Mucosa of rectum (tissue), 2 donors: ENCODE data around the gene TMEM203.

ENCODE experiments used
- H3K27ac ChIP-seq, 2 donors: one replicate each; pipeline ENCODE4 v1.7.0; 2013; ENCODE audit warnings: inconsistent platforms in 2 of 2, low read depth in 2 of 2, low read length in 2 of 2
- H3K27me3 ChIP-seq, 2 donors: one replicate each; pipeline ENCODE4 v1.7.0; 2013; ENCODE audit warnings: low read length in 2 of 2; ENCODE audit not compliant: control insufficient read depth in 2 of 2, insufficient read depth in 2 of 2
- H3K36me3 ChIP-seq, 2 donors: one replicate each; pipeline ENCODE4 v1.7.0; 2013; ENCODE audit warnings: low read length in 2 of 2; ENCODE audit not compliant: control insufficient read depth in 2 of 2, insufficient read depth in 2 of 2
- H3K4me1 ChIP-seq, 2 donors: one replicate each; pipeline ENCODE4 v1.7.0; 2013; ENCODE audit warnings: low read length in 2 of 2, mild to moderate bottlenecking in 1 of 2; ENCODE audit not compliant: control insufficient read depth in 2 of 2, insufficient read depth in 2 of 2
- H3K4me3 ChIP-seq, 2 donors: one replicate each; pipeline ENCODE4 v1.7.0; 2013; ENCODE audit warnings: low read length in 2 of 2
- H3K9ac ChIP-seq, 2 donors: one replicate each; pipeline ENCODE4 v1.7.0; 2013; ENCODE audit warnings: low read length in 2 of 2, low read depth in 1 of 2, mild to moderate bottlenecking in 1 of 2
- H3K9me3 ChIP-seq, 2 donors: one replicate each; pipeline ENCODE4 v1.7.0; 2013; ENCODE audit warnings: low read length in 2 of 2; ENCODE audit not compliant: control insufficient read depth in 2 of 2
- donor health status: healthy.
- donor health status: Normal muscosa, but diverticular disease.

TMEM203 gene

DNA sequence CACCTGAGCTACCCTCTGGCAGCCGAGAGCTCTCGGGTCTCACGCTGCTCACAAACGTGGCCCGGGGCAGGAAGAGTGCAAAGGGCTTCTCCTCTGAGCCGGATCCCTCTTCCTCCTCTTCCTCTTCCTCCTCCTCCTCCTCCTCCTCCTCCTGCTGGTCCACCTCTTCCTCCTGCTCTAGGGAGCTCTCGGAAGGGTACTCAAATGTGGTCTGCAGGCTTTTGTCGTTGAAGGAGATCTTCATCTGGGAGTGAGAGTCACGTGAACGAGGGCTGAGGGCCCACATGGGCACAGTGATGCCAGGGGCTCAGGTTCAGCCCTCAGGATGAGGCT is 13.0 kb downstream of the TMEM203 start:
- H3K9ac ChIP-seq, result no peak overlapping the region
- H3K27me3 ChIP-seq, result no peaks in the 10 kb centered on the region
- H3K4me1 ChIP-seq, result peaks cover 52 to 61% of the 10 kb centered on the region in 2 donors
- no peak overlapping the region for H3K27ac ChIP-seq
- peaks cover 27% of the 10 kb centered on the region in 2 donors for H3K36me3 ChIP-seq
- no peaks in the 10 kb centered on the region for H3K9me3 ChIP-seq
- H3K4me3 ChIP-seq, result no peak overlapping the region

GRCh38 chr9:137191691-137192447 is 13.6 kb downstream of the TMEM203 start:
- H3K36me3 ChIP-seq, result peaks cover 27 to 31% of the 10 kb centered on the region in 2 donors
- no peak overlapping the region for H3K9ac ChIP-seq
- no peak overlapping the region for H3K27ac ChIP-seq
- H3K4me3 ChIP-seq, result no peak overlapping the region
- peaks cover 57 to 65% of the 10 kb centered on the region in 2 donors for H3K4me1 ChIP-seq
- no peaks in the 10 kb centered on the region for H3K27me3 ChIP-seq
- no peaks in the 10 kb centered on the region for H3K9me3 ChIP-seq

DNA sequence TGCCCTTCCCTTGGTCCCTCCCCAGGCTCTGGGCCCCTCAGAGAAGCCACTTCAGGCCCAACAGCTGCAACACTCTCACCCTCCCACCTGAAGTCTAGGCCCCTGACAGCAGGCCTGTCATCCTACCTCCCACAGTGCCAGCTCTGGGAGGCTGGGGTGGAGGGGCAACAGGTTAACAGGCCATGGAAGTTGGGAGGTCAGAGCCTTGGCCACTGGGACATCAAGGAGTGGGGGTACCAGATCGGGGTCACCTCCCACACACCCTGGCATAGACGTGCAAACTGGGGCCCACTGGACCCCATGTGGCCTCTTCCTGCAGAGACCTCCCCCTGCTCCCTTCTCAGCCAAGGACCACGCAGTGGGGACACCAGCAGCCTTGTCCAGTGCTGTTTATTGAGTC is 14.2 kb downstream of the TMEM203 start:
- H3K27me3 ChIP-seq, result no peaks in the 10 kb centered on the region
- no peak overlapping the region for H3K27ac ChIP-seq
- no peak overlapping the region for H3K4me3 ChIP-seq
- H3K9me3 ChIP-seq, result no peaks in the 10 kb centered on the region
- peaks cover 57 to 64% of the 10 kb centered on the region in 2 donors for H3K4me1 ChIP-seq
- H3K9ac ChIP-seq, result no peak overlapping the region
- peaks cover 28 to 33% of the 10 kb centered on the region in 2 donors for H3K36me3 ChIP-seq

- peaks cover 54 to 56% of the 10 kb centered on the region in 2 donors for H3K4me1 ChIP-seq
- H3K9me3 ChIP-seq, result no peaks in the 10 kb centered on the region
- H3K4me3 ChIP-seq, result peak overlapping the region; percentile 84 to 97
- H3K9ac ChIP-seq, result peak overlapping the region; percentile 86 to 88
- H3K36me3 ChIP-seq, result peaks cover 34 to 42% of the 10 kb centered on the region in 2 donors
- no peaks in the 10 kb centered on the region for H3K27me3 ChIP-seq
- H3K27ac ChIP-seq, result peak overlapping the region; percentile 52 to 94
Measured at GRCh38 chr9:137190315-137190856, 15.1 kb downstream of the TMEM203 start.

DNA sequence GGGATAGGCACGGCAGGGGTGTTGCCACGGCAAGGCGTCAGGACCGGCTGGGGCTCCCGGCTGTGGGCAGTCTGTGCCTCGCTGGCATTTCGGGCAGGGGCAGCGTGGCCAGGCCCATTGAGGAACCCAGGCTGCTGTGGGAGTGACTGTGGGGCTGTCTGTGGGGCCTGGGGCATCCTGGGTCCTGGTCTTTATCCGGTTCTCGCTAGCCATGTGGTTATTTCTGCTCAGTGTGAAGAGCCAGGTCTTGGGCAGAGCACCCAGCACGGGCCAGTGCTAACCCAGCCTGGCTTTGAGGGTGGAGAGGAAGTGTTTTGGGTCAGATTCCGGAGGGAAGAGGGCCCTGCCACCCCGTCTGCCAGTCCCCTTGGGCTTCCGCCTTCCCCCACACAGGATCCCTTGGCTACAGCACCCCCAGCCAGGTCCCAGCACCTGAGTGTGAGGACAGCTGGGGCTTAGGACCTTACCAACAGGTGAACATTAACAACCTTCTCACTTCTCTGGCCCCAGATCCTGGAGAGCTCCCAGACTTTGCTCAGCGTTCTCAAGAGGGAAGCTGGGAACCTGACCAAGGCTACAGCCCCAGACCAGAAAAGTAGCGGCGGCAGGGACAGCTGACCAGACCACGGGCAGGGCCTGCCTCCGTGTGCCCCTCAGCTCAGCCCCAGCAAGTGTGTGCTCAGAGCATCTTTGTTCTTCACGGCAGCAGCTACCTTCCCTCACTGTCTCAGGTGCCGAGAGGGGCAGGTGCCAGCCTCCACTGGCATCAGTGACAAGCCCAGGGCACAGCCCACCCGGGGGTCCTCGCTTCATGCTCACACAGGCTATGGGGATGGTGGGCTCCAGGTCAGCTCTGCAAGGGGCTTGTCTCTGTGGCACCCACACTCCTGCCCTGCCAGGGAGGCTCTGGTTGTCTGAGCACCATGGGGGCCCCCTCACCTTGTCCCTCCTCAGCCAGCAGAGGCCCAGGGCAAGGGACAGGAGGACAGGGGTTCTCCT is 15.9 kb downstream of the TMEM203 start:
- H3K27ac ChIP-seq, result peak overlapping the region; percentile 94 to 97
- H3K9ac ChIP-seq, result peak overlapping the region; percentile 86 to 88
- no peaks in the 10 kb centered on the region for H3K27me3 ChIP-seq
- H3K36me3 ChIP-seq, result peaks cover 38 to 44% of the 10 kb centered on the region in 2 donors
- no peaks in the 10 kb centered on the region for H3K9me3 ChIP-seq
- H3K4me1 ChIP-seq, result peaks cover 47 to 48% of the 10 kb centered on the region in 2 donors
- peak overlapping the region; percentile 84 to 97 for H3K4me3 ChIP-seq

DNA sequence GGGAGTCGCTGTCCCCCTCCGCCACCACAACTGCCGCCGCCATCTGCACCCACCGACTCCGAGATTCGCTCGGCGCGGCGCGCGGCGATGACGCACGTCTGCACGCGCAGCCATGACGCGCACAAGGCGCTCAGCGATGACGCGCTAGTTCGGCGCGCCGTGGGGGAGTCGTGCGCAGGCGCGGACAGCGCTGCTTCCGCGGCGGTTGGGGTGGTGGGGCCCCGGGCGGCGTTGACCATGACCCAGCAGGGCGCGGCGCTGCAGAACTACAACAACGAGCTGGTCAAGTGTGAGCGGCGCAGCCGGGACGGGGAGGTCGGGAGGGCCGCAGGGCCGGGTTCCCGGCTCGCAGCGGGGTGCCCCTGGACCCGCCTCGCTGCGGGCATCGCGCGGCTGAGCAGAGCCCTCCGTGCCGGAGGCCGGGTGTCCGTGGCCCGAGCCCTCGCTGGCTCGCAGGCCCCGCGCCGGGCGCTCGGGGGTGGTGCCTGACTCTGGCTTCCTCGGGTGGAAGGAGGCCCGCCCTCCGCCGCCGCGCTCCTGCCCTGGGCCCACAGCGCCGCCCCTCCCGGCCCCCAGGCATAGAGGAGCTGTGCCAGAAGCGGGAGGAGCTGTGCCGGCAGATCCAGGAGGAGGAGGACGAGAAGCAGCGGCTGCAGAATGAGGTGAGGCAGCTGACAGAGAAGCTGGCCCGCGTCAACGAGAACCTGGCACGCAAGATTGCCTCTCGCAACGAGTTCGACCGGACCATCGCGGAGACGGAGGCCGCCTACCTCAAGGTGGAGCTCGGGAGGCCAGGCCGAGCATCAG is 16.8 kb downstream of the TMEM203 start, which contains the start of the genes ANAPC2 and SSNA1:
ANAPC2 (minus strand) TSS at position 71 of the 807 bp plus-strand sequence; CDS start at position 43, 28 bp downstream.
SSNA1 (plus strand) TSS at position 187 of the 807 bp plus-strand sequence; CDS start at position 238, 51 bp downstream.
- Histone ChIP-seq H3K9ac (peak within 1 kb of the TSS; percentile 86 to 91), H3K4me3 (peak within 1 kb of the TSS; percentile 84 to 97), H3K27ac (peak within 1 kb of the TSS; percentile 94 to 97), H3K36me3 (peaks cover 44 to 51% of the 10 kb centered on the region in 2 donors), H3K4me1 (peaks cover 41% of the 10 kb centered on the region in 2 donors), H3K9me3 (no peaks in the 10 kb centered on the region), H3K27me3 (no peaks in the 10 kb centered on the region)

DNA sequence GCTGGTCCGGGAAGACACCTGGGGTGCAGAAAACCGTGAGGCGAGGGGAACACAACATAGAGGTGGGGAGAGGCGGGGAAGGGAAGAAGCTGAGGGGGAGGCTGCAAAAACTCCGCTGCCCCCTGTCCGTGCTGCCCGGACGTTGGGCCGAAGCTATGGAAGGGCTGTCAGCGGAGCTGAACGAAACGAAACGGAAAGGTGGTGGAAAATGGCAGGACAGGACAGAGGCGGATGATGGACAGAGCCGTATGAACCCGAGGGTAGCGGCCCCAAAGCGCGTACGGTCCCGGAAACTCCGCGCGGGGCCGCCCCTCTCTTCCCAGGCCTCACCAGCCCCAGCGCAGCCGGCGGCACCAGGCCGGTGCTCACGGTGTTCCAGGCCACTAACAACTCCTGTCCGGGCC is 17.4 kb downstream of the TMEM203 start:
- peak overlapping the region; percentile 86 to 91 for H3K9ac ChIP-seq
- peaks cover 48 to 56% of the 10 kb centered on the region in 2 donors for H3K36me3 ChIP-seq
- peaks cover 41% of the 10 kb centered on the region in 2 donors for H3K4me1 ChIP-seq
- peak overlapping the region; percentile 84 to 97 for H3K4me3 ChIP-seq
- no peaks in the 10 kb centered on the region for H3K27me3 ChIP-seq
- no peaks in the 10 kb centered on the region for H3K9me3 ChIP-seq
- H3K27ac ChIP-seq, result peak overlapping the region; percentile 94 to 97

DNA sequence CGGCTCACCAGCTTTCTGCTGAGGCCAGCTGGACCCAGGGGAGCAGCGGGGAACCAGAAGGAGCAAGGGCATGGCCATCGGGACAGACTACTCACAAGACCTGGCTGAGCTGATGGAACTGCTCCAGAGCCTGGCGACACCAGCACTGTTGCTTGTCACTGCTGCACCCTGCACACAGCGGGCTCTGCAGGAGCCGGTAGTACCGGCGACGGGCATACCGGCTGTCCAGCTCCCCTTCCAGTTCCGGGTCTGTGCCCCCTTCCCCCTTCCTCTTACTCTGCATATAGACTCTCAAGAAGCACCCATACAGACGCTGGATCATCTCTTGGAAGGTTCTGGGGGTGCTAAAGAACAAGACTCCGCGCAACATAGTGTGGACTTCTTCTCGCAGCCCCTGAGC is 18.1 kb downstream of the TMEM203 start:
- H3K27ac ChIP-seq, result no peak overlapping the region
- no peaks in the 10 kb centered on the region for H3K27me3 ChIP-seq
- peaks cover 54 to 60% of the 10 kb centered on the region in 2 donors for H3K36me3 ChIP-seq
- H3K9ac ChIP-seq, result peak overlapping the region in 1 of 2 donors; percentile 86
- H3K4me1 ChIP-seq, result peaks cover 38 to 41% of the 10 kb centered on the region in 2 donors
- H3K4me3 ChIP-seq, result peak overlapping the region; percentile 84 to 97
- no peaks in the 10 kb centered on the region for H3K9me3 ChIP-seq

DNA sequence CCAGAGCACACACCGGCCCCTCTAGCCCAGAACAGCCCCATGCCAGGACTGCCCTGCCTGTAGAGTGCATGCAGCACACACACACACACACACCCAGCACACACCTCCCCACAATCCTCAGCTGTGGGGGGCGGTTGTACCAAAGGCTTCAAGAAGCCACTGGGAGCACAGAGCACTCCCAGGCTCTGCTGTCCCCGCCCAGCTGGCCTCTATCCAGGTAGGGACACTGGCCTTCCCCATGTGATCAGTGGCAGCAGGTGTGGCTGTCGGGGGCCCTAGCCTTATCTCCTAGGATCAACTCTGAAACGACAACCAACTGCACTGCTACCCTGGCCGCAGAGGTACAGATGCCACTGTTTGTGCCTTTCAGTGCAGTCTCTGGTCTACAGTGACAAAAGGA is 19.1 kb downstream of the TMEM203 start:
- peak overlapping the region in 1 of 2 donors; percentile 97 for H3K4me3 ChIP-seq
- H3K4me1 ChIP-seq, result peaks cover 38 to 41% of the 10 kb centered on the region in 2 donors
- H3K9me3 ChIP-seq, result no peaks in the 10 kb centered on the region
- peaks cover 50 to 52% of the 10 kb centered on the region in 2 donors for H3K36me3 ChIP-seq
- no peak overlapping the region for H3K27ac ChIP-seq
- no peak overlapping the region for H3K9ac ChIP-seq
- no peaks in the 10 kb centered on the region for H3K27me3 ChIP-seq
